ENCODE data around the gene VAV2. TPM values are rescaled to one million over a fixed set of nuclear protein-coding genes. Genes with fewer than 3 reads are reported as not detected.

VAV2 gene
- total and polyA plus RNA-seq, 2 experiments from 2014 or later: 8.1 to 28.9 TPM

GRCh38 chr9:133774799-133775198 is 217.3 kb downstream of the VAV2 start:
- no peaks in the 10 kb centered on the region for H3K4me1 Mint-ChIP-seq
- peaks cover 10% of the 10 kb centered on the region for H3K27me3 Mint-ChIP-seq (ENCODE audit: insufficient read depth, low read depth, poor library complexity)
- DNase-seq (ENCODE audit: low spot score): no peak
- H2AFZ ChIP-seq: no peak overlapping the region
- H4K20me1 ChIP-seq (replicated peaks; ENCODE audit: insufficient read depth): no peaks in the 10 kb centered on the region
- H3K4me3 ChIP-seq: no peak overlapping the region
- TF ChIP-seq EZH2 (IDR thresholded peaks at IDR 0.05; ENCODE audit: low read depth, unreplicated experiment) (no peak), CREB1 (CRISPR knock-in tag; IDR thresholded peaks at IDR 0.05; ENCODE audit: low read depth) (no peak), STAT1 (IDR thresholded peaks at IDR 0.05; ENCODE audit: unreplicated experiment) (no peak), POLR2AphosphoS5 (IDR thresholded peaks at IDR 0.05; ENCODE audit: low read depth) (no peak), ZNF462 (CRISPR knock-in tag; IDR thresholded peaks at IDR 0.05) (no peak), JUNB (IDR thresholded peaks at IDR 0.05; ENCODE audit: unreplicated experiment) (no peak), NANOG (IDR thresholded peaks at IDR 0.05; ENCODE audit: borderline replicate concordance) (no peak), EZH2phosphoT487 (IDR thresholded peaks at IDR 0.05; ENCODE audit: unreplicated experiment) (no peak), ZNF114 (CRISPR knock-in tag; IDR thresholded peaks at IDR 0.05) (no peak), ZNF331 (CRISPR knock-in tag; IDR thresholded peaks at IDR 0.05; ENCODE audit: low read depth) (no peak)
- TF ChIP-seq, protein P1, sequence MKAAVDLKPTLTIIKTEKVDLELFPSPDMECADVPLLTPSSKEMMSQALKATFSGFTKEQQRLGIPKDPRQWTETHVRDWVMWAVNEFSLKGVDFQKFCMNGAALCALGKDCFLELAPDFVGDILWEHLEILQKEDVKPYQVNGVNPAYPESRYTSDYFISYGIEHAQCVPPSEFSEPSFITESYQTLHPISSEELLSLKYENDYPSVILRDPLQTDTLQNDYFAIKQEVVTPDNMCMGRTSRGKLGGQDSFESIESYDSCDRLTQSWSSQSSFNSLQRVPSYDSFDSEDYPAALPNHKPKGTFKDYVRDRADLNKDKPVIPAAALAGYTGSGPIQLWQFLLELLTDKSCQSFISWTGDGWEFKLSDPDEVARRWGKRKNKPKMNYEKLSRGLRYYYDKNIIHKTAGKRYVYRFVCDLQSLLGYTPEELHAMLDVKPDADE (IDR thresholded peaks at IDR 0.05): no peak
- TF ChIP-seq, protein P2, sequence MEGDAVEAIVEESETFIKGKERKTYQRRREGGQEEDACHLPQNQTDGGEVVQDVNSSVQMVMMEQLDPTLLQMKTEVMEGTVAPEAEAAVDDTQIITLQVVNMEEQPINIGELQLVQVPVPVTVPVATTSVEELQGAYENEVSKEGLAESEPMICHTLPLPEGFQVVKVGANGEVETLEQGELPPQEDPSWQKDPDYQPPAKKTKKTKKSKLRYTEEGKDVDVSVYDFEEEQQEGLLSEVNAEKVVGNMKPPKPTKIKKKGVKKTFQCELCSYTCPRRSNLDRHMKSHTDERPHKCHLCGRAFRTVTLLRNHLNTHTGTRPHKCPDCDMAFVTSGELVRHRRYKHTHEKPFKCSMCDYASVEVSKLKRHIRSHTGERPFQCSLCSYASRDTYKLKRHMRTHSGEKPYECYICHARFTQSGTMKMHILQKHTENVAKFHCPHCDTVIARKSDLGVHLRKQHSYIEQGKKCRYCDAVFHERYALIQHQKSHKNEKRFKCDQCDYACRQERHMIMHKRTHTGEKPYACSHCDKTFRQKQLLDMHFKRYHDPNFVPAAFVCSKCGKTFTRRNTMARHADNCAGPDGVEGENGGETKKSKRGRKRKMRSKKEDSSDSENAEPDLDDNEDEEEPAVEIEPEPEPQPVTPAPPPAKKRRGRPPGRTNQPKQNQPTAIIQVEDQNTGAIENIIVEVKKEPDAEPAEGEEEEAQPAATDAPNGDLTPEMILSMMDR (conservative IDR thresholded peaks at IDR 0.05; ENCODE audit: low read depth in 2 of 2): no peak
- TF ChIP-seq, protein P3, sequence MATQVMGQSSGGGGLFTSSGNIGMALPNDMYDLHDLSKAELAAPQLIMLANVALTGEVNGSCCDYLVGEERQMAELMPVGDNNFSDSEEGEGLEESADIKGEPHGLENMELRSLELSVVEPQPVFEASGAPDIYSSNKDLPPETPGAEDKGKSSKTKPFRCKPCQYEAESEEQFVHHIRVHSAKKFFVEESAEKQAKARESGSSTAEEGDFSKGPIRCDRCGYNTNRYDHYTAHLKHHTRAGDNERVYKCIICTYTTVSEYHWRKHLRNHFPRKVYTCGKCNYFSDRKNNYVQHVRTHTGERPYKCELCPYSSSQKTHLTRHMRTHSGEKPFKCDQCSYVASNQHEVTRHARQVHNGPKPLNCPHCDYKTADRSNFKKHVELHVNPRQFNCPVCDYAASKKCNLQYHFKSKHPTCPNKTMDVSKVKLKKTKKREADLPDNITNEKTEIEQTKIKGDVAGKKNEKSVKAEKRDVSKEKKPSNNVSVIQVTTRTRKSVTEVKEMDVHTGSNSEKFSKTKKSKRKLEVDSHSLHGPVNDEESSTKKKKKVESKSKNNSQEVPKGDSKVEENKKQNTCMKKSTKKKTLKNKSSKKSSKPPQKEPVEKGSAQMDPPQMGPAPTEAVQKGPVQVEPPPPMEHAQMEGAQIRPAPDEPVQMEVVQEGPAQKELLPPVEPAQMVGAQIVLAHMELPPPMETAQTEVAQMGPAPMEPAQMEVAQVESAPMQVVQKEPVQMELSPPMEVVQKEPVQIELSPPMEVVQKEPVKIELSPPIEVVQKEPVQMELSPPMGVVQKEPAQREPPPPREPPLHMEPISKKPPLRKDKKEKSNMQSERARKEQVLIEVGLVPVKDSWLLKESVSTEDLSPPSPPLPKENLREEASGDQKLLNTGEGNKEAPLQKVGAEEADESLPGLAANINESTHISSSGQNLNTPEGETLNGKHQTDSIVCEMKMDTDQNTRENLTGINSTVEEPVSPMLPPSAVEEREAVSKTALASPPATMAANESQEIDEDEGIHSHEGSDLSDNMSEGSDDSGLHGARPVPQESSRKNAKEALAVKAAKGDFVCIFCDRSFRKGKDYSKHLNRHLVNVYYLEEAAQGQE (IDR thresholded peaks at IDR 0.05; ENCODE audit: unreplicated experiment): no peak
- H3K27ac ChIP-seq (ENCODE audit: low read depth): no peak overlapping the region
- H3F3A ChIP-seq (replicated peaks; ENCODE audit: low read depth): no peaks in the 10 kb centered on the region
- H3K9me2 ChIP-seq (ENCODE audit: insufficient read depth): no peaks in the 10 kb centered on the region
- H3K79me2 ChIP-seq (replicated peaks; ENCODE audit: insufficient read depth): no peaks in the 10 kb centered on the region
- no peak for ATAC-seq
- H3K27ac Mint-ChIP-seq: no peak overlapping the region
- H3K4me3 Mint-ChIP-seq: no peak overlapping the region
- no peaks in the 10 kb centered on the region for H3K36me3 ChIP-seq (ENCODE audit: insufficient read depth)
- peaks cover 9% of the 10 kb centered on the region for H3K36me3 Mint-ChIP-seq (ENCODE audit: low read depth)
- H3K4me1 ChIP-seq (ENCODE audit: insufficient read depth): no peaks in the 10 kb centered on the region
- H3K4me2 ChIP-seq: no peak overlapping the region
- no peaks in the 10 kb centered on the region for H3K27me3 ChIP-seq (ENCODE audit: insufficient read depth)
- H3K9me3 Mint-ChIP-seq: no peaks in the 10 kb centered on the region

Measured in GM23338 (cell line).